NCI-H1694 treated with DMSO at 0.1 percent for 48 hours (cell line): ENCODE measurements around the gene GALNTL6.
A peak's percentile ranks its signal among the peaks of the same experiment; 100 is the strongest.

Experiments used
- DNase-seq: peaks from one replicate; lab custom pipeline; 2025; lab: John Stamatoyannopoulos, UW

GALNTL6 gene

GRCh38 chr4:172124656-172125308, 311.6 kb downstream of the GALNTL6 start:
- DNase-seq: no peak

GRCh38 chr4:172125443-172125842, 312.2 kb downstream of the GALNTL6 start:
- DNase-seq: no peak

GRCh38 chr4:172127168-172127567, 314.0 kb downstream of the GALNTL6 start:
- no peak for DNase-seq

GRCh38 chr4:172129593-172129992, 316.4 kb downstream of the GALNTL6 start:
- DNase-seq: no peak

GRCh38 chr4:172134521-172134920, 321.3 kb downstream of the GALNTL6 start:
- DNase-seq: no peak

- DNase-seq: no peak
Observed at GRCh38 chr4:172141025-172141424, 327.8 kb downstream of the GALNTL6 start.

- no peak for DNase-seq
Observed at GRCh38 chr4:172142281-172142741, 329.1 kb downstream of the GALNTL6 start.

GRCh38 chr4:172143605-172144314, 330.6 kb downstream of the GALNTL6 start:
- no peak for DNase-seq

- no peak for DNase-seq
Observed at GRCh38 chr4:172147687-172148086, 334.5 kb downstream of the GALNTL6 start.

GRCh38 chr4:172149329-172149728, 336.1 kb downstream of the GALNTL6 start:
- DNase-seq: no peak

- DNase-seq: no peak
Observed at GRCh38 chr4:172152284-172152683, 339.1 kb downstream of the GALNTL6 start.

- no peak for DNase-seq
Observed at GRCh38 chr4:172153719-172154118, 340.5 kb downstream of the GALNTL6 start.

GRCh38 chr4:172155838-172156345, 342.7 kb downstream of the GALNTL6 start:
- no peak for DNase-seq

GRCh38 chr4:172157946-172158345, 344.7 kb downstream of the GALNTL6 start:
- DNase-seq: no peak

GRCh38 chr4:172163215-172163614, 350.0 kb downstream of the GALNTL6 start:
- DNase-seq: no peak

GRCh38 chr4:172168888-172169287, 355.7 kb downstream of the GALNTL6 start:
- no peak for DNase-seq

- DNase-seq: no peak
Observed at GRCh38 chr4:172169871-172170270, 356.7 kb downstream of the GALNTL6 start.

GRCh38 chr4:172173206-172173605, 360.0 kb downstream of the GALNTL6 start:
- no peak for DNase-seq

- no peak for DNase-seq
Observed at GRCh38 chr4:172177382-172177781, 364.2 kb downstream of the GALNTL6 start.

GRCh38 chr4:172188248-172188988, 375.2 kb downstream of the GALNTL6 start:
- DNase-seq: no peak

- peak; percentile 19 for DNase-seq
Observed at GRCh38 chr4:172202480-172203076, 389.4 kb downstream of the GALNTL6 start.

GRCh38 chr4:172207258-172207657, 394.1 kb downstream of the GALNTL6 start:
- DNase-seq: no peak
